ENCODE results near the gene SNW1. TPM values are rescaled to one million over a fixed set of nuclear protein-coding genes. Genes with fewer than 3 reads are reported as not detected.
"Not testable (repeated sequence)": the region's sequence is repeated elsewhere in the genome, so short reads cannot be mapped to it uniquely, and the experiment has no call there.

Gene SNW1
- total RNA-seq, 4 donors from 2014 or later: 39.9 to 57.4 (median 51.0) TPM

- DNase-seq (ENCODE audit: extremely low spot score): no peak
- intact Hi-C loops (cut with DNase I): no loop called here
- H3K36me3 ChIP-seq: peaks cover 50 to 85% (median 63%) of the 10 kb centered on the region in 4 donors
- TF ChIP-seq CTCF (IDR thresholded peaks at IDR 0.05) (no peak), POLR2AphosphoS5 (IDR thresholded peaks at IDR 0.05) (no peak)
- 97% methylated on average over 2 of the region's 2 CpGs for whole genome bisulfite sequencing
- peaks cover 3 to 28% (median 20%) of the 10 kb centered on the region in 4 donors for H3K4me1 ChIP-seq
- H3K9me3 ChIP-seq: no peaks in the 10 kb centered on the region
- no peak overlapping the region for H3K4me3 ChIP-seq
- no peaks in the 10 kb centered on the region for H3K27me3 ChIP-seq
- H3K27ac ChIP-seq (replicated peaks in 1 of 4): no peak overlapping the region
Measured at GRCh38 chr14:77752266-77752665, 8.7 kb downstream of the SNW1 start.

- H3K4me3 ChIP-seq; DNase-seq (ENCODE audit: extremely low spot score); H3K27me3 ChIP-seq; H3K4me1 ChIP-seq; H3K27ac ChIP-seq (replicated peaks in 1 of 4); intact Hi-C loops (cut with DNase I); H3K9me3 ChIP-seq: not testable (repeated sequence)
- H3K36me3 ChIP-seq: peaks cover 50 to 93% (median 75%) of the 10 kb centered on the region in 4 donors
- WGBS: 98% methylated on average over 5 of the region's 33 CpGs
Measured at GRCh38 chr14:77747425-77747824, 13.5 kb downstream of the SNW1 start.

GRCh38 chr14:77746064-77746702 is 14.8 kb downstream of the SNW1 start:
- intact Hi-C loops (cut with DNase I): no loop called here
- TF ChIP-seq POLR2A (IDR thresholded peaks at IDR 0.05; ENCODE audit: low read depth): no peak
- no peak for TF ChIP-seq POLR2AphosphoS5 (IDR thresholded peaks at IDR 0.05)
- TF ChIP-seq CTCF (IDR thresholded peaks at IDR 0.05): no peak
- no peak for TF ChIP-seq EP300 (IDR thresholded peaks at IDR 0.05)
- no peaks in the 10 kb centered on the region for H3K4me1 ChIP-seq
- no peak overlapping the region for H3K4me3 ChIP-seq
- H3K27me3 ChIP-seq: no peaks in the 10 kb centered on the region
- WGBS: 55% methylated on average over 4 of the region's 4 CpGs
- no peak for DNase-seq (ENCODE audit: extremely low spot score)
- no peaks in the 10 kb centered on the region for H3K9me3 ChIP-seq
- peaks cover 49 to 94% (median 72%) of the 10 kb centered on the region in 4 donors for H3K36me3 ChIP-seq
- H3K27ac ChIP-seq (replicated peaks in 1 of 4): no peak overlapping the region

- no peak overlapping the region for H3K4me3 ChIP-seq
- DNase-seq (ENCODE audit: extremely low spot score): no peak
- no peaks in the 10 kb centered on the region for H3K9me3 ChIP-seq
- H3K27me3 ChIP-seq: no peaks in the 10 kb centered on the region
- peaks cover 37 to 90% (median 59%) of the 10 kb centered on the region in 4 donors for H3K36me3 ChIP-seq
- H3K4me1 ChIP-seq: peaks cover 4 to 10% (median 5%) of the 10 kb centered on the region in 4 donors
- H3K27ac ChIP-seq (replicated peaks in 1 of 4): no peak overlapping the region
- intact Hi-C loops (cut with DNase I): no loop called here
- WGBS: 89% methylated on average over 2 of the region's 2 CpGs
- TF ChIP-seq POLR2AphosphoS5 (IDR thresholded peaks at IDR 0.05) (no peak), POLR2A (IDR thresholded peaks at IDR 0.05; ENCODE audit: low read depth) (no peak), CTCF (IDR thresholded peaks at IDR 0.05) (no peak), EP300 (IDR thresholded peaks at IDR 0.05) (no peak)
Measured at GRCh38 chr14:77741438-77741837, 19.5 kb downstream of the SNW1 start.

GRCh38 chr14:77738559-77739250 is 22.3 kb downstream of the SNW1 start:
- no peak for TF ChIP-seq POLR2AphosphoS5 (IDR thresholded peaks at IDR 0.05)
- no peak for TF ChIP-seq EP300 (IDR thresholded peaks at IDR 0.05)
- H3K27me3 ChIP-seq: no peaks in the 10 kb centered on the region
- DNase-seq (ENCODE audit: extremely low spot score): no peak
- no peak overlapping the region for H3K4me3 ChIP-seq
- H3K9me3 ChIP-seq: no peaks in the 10 kb centered on the region
- WGBS: 73% methylated on average over 7 of the region's 7 CpGs
- H3K4me1 ChIP-seq: peaks cover 4 to 10% (median 5%) of the 10 kb centered on the region in 4 donors
- intact Hi-C loops (cut with DNase I): no loop called here
- H3K27ac ChIP-seq (replicated peaks in 1 of 4): no peak overlapping the region
- H3K36me3 ChIP-seq: peaks cover 51 to 91% (median 64%) of the 10 kb centered on the region in 4 donors

Data from esophagus muscularis mucosa (tissue), 4 donors.